PFSK-1 (cell line): Measurements from ENCODE around the gene PAPSS2.

ENCODE experiments used
- FOXP2 ChIP-seq: optimal IDR thresholded peaks from 2 replicates; pipeline ENCODE3; 2011; ENCODE audit warnings: borderline replicate concordance, control low read depth, inconsistent platforms; ENCODE audit not compliant: insufficient read depth; ENCODE audit errors: extremely low read length, extremely low read depth
- POLR2AphosphoS5 ChIP-seq: IDR thresholded peaks from 2 replicates; pipeline ENCODE4 v1.6.1; 2012; ENCODE audit warnings: low read depth, mild to moderate bottlenecking, control low read depth, low read length, moderate library complexity
- REST ChIP-seq, 2 experiments: IDR thresholded peaks; 2 replicates each; pipeline versions ENCODE4 v1.6.1 to v1.8.0; 2011 to 2012; ENCODE audit warnings: low read depth in 2 of 2, low read length in 2 of 2, control low read depth in 1 of 2, inconsistent platforms in 1 of 2, mild to moderate bottlenecking in 1 of 2, moderate library complexity in 1 of 2; ENCODE audit not compliant: insufficient read depth in 1 of 2
- SIN3A ChIP-seq: IDR thresholded peaks from 2 replicates; pipeline ENCODE4 v1.6.1; 2012; ENCODE audit warnings: mild to moderate bottlenecking, low read length, moderate library complexity, borderline replicate concordance; ENCODE audit not compliant: insufficient read depth

- no peak for TF ChIP-seq POLR2AphosphoS5
- no peak for TF ChIP-seq SIN3A
- TF ChIP-seq FOXP2: no peak
- TF ChIP-seq REST (IDR thresholded peaks at IDR 0.05; ENCODE audit: insufficient read depth in 1 of 2, low read depth in 2 of 2, low read length in 2 of 2): no peak
These were observed 134.6 kb downstream of the PAPSS2 start for GRCh38 chr10:87794285-87794684.
